ENCODE data around the gene ZNF385B. TPM values are rescaled to one million over a fixed set of nuclear protein-coding genes. Genes with fewer than 3 reads are reported as not detected.

Gene ZNF385B
- total and polyA plus RNA-seq, 10 of the 15 experiments (the other 5 are each of a cell fraction or from before 2014, with no cell fraction given), result not detected

GRCh38 chr2:179669196-179669595 is 192.2 kb downstream of the ZNF385B start:
- DNase-seq (ENCODE audit: low read depth, low spot score) (no peak), FAIRE-seq (no peak), ATAC-seq (no peak)
- ChIA-PET POLR2A (no interaction called here), CTCF (no interaction called here), SMC1A (ENCODE audit: uncharacterized antibody, unreplicated experiment) (interaction anchor here (0.6 kb wide), 1 partner anchor 8 kb away, joined by 3 read pairs; no protein-coding TSS in a partner anchor), RAD21 (ENCODE audit: unreplicated experiment) (no interaction called here)
- BruUV-seq (replicated peaks), result no TSS peak
- no peak for TF ChIP-seq BCLAF1 (IDR thresholded peaks at IDR 0.05)
- no peak for TF ChIP-seq ZNF384 (IDR thresholded peaks at IDR 0.05; ENCODE audit: borderline replicate concordance, low read depth, low read length)
- TF ChIP-seq NFYB (IDR thresholded peaks at IDR 0.05; ENCODE audit: insufficient read depth, low read depth, low read length), result no peak
- no peak for TF ChIP-seq USF1 (IDR thresholded peaks at IDR 0.05; ENCODE audit: borderline replicate concordance, extremely low read length, insufficient read depth, low read depth, low read length)
- TF ChIP-seq IRF4 (IDR thresholded peaks at IDR 0.05; ENCODE audit: low read depth, low read length), result no peak
- no peak for TF ChIP-seq MLLT1 (IDR thresholded peaks at IDR 0.05)
- no peak for TF ChIP-seq EGR1 (IDR thresholded peaks at IDR 0.05; ENCODE audit: borderline replicate concordance in 1 of 2, low read depth in 2 of 2, low read length in 2 of 2)
- TF ChIP-seq MYB (IDR thresholded peaks at IDR 0.05; ENCODE audit: borderline replicate concordance, low read depth, low read length), result no peak
- no peak for TF ChIP-seq SIN3A (IDR thresholded peaks at IDR 0.05; ENCODE audit: low read depth, low read length)
- H3K4me1 ChIP-seq (ENCODE audit: control insufficient read depth, insufficient read depth, low read length), result no peaks in the 10 kb centered on the region
- no peaks in the 10 kb centered on the region for H3K9me3 ChIP-seq (replicated peaks; ENCODE audit: control insufficient read depth, insufficient read depth, low read length)
- no peaks in the 10 kb centered on the region for H3K27me3 ChIP-seq (replicated peaks in 1 of 2; ENCODE audit: control insufficient read depth in 2 of 2, insufficient read depth in 2 of 2, low read length in 1 of 2)
- H3K27ac ChIP-seq (ENCODE audit: control insufficient read depth, insufficient read depth), result no peak overlapping the region
- no peak overlapping the region for H3K9ac ChIP-seq (ENCODE audit: control insufficient read depth, insufficient read depth, low read length)
- in situ Hi-C loops (cut with MboI) (no loop called here), intact Hi-C loops (cut with micrococcal nuclease; ENCODE audit: unreplicated experiment) (no loop called here)
- H3K4me3 ChIP-seq, result no peak overlapping the region
- H3K36me3 ChIP-seq (ENCODE audit: control insufficient read depth in 2 of 2, insufficient read depth in 2 of 2, low read length in 1 of 2), result no peaks in the 10 kb centered on the region
- H3K79me2 ChIP-seq (ENCODE audit: control insufficient read depth, insufficient read depth, low read length), result no peaks in the 10 kb centered on the region
- no peak overlapping the region for H2AFZ ChIP-seq (ENCODE audit: control insufficient read depth, low read depth, low read length)
- no peak overlapping the region for H3K4me2 ChIP-seq (ENCODE audit: control insufficient read depth, insufficient read depth)
- WGBS (ENCODE audit: insufficient coverage, insufficient replicate concordance, low lambda C conversion rate, missing lambda C conversion rate), result 0% methylated on average over 2 of the region's 2 CpGs
- no peaks in the 10 kb centered on the region for H4K20me1 ChIP-seq (ENCODE audit: control insufficient read depth, insufficient read depth)
